ENCODE data around the gene MACIR. TPM values are rescaled to one million over a fixed set of nuclear protein-coding genes. Genes with fewer than 3 reads are reported as not detected.

Gene MACIR
- total RNA-seq, 1 donor from 2014 or later = 16.9 TPM

DNA sequence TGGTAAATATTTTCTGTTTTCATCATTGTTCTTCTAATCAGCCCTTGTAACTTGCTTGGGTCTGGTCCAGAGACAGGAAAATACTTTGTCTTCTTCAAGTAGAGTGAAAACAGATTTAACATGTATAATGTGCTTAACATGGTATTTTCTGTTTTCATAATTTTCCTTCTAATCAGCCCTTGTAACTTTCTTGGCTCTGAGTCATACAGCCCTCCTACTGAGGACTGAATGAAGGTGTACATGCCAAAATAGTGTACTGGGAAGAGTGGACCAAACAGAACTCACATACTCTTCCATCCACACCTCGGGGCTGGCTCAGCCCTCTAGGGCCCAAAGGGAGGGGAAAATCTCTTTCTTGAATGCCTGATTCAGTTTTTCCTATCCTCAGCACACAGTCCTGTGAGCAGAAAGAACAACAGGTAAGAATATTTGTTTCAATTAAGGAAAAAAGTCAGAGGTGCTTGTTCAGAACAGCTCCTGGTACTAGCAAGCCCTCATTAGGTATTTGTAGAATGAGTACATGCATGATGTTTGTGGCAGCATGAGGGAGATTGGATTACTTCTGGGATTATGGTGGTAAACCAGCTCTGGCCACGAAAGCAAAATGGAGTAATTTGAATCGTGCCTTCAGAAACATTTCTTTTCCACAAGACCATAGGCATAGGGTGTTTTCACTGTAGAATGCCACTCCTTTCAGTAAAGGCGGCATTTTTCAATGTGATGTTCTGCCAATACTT is 24.2 kb upstream of the MACIR start:
- Mint-ChIP-seq H3K27me3 (ENCODE audit: low read depth) (no peaks in the 10 kb centered on the region), H3K9me3 (ENCODE audit: low read depth) (peaks cover 5% of the 10 kb centered on the region), H3K36me3 (ENCODE audit: low read depth) (no peaks in the 10 kb centered on the region), H3K4me1 (ENCODE audit: low read depth) (peaks cover 10% of the 10 kb centered on the region), H3K4me3 (ENCODE audit: unreplicated experiment) (no peak overlapping the region), H3K27ac (ENCODE audit: unreplicated experiment) (no peak overlapping the region)
- DNase-seq (ENCODE audit: low spot score) = no peak
- TF ChIP-seq, protein P1, sequence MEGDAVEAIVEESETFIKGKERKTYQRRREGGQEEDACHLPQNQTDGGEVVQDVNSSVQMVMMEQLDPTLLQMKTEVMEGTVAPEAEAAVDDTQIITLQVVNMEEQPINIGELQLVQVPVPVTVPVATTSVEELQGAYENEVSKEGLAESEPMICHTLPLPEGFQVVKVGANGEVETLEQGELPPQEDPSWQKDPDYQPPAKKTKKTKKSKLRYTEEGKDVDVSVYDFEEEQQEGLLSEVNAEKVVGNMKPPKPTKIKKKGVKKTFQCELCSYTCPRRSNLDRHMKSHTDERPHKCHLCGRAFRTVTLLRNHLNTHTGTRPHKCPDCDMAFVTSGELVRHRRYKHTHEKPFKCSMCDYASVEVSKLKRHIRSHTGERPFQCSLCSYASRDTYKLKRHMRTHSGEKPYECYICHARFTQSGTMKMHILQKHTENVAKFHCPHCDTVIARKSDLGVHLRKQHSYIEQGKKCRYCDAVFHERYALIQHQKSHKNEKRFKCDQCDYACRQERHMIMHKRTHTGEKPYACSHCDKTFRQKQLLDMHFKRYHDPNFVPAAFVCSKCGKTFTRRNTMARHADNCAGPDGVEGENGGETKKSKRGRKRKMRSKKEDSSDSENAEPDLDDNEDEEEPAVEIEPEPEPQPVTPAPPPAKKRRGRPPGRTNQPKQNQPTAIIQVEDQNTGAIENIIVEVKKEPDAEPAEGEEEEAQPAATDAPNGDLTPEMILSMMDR (IDR thresholded peaks at IDR 0.05) = no peak

DNA sequence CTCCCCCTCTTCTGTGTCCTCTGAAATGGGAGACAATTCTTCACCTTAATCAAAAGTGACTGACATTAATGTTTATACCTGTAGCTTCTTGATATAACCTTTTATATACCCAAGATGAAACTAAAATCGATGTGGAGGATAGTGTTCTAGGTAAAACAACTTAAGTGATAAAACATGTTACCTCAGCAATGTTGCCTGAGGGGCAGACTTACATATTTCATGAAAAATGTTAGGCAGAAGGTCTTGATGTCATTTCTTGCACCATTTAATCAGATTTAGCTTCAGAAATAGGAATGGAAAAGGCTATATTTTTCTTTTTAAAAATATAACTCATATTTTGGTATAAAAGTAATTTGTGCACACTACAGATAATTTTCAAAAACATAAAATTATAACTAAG is 22.7 kb upstream of the MACIR start:
- peaks cover 10% of the 10 kb centered on the region for H3K4me1 Mint-ChIP-seq (ENCODE audit: low read depth)
- H3K27ac Mint-ChIP-seq (ENCODE audit: unreplicated experiment) = no peak overlapping the region
- no peaks in the 10 kb centered on the region for H3K27me3 Mint-ChIP-seq (ENCODE audit: low read depth)
- H3K4me3 Mint-ChIP-seq (ENCODE audit: unreplicated experiment) = no peak overlapping the region
- H3K9me3 Mint-ChIP-seq (ENCODE audit: low read depth) = peaks cover 9% of the 10 kb centered on the region
- DNase-seq (ENCODE audit: low spot score) = no peak
- TF ChIP-seq, protein P1 (IDR thresholded peaks at IDR 0.05) = no peak
- H3K36me3 Mint-ChIP-seq (ENCODE audit: low read depth) = no peaks in the 10 kb centered on the region

DNA sequence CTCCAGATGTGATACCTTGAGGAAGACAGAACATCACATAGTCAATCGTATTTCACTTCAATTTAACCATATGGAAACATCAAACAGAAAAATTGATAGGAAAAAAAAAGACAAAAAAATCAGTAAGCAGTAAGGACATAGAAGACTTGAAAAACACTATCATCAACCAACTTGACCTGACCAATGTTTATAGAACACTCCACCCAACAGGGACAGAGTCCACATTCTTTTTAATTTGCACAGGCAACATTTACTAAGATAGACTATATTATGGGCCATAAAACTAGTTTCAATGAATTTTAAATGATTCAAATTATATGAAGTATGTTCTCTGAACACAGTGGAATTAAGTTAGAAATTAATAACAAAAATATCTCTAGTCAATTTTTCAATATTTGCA is 20.8 kb upstream of the MACIR start:
- no peaks in the 10 kb centered on the region for H3K36me3 Mint-ChIP-seq (ENCODE audit: low read depth)

DNA sequence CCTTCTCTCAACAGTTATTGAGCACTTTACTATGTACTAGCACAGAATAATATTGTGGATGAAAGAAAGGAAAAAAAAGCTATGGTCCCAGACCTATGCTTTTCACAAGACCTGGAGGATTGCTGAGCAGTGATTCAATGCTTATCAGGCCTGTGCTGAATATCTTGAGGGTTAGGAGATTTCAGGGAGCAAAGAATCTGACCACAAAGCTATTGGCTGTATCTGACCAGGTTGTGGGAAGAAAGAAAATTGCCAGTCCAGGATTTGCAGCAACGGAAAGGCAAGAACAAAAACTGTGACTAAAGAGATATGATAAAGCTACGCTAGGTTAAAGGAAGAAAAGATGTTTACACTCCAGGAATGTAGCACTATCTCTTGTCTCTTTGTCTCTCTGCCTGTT is 14.9 kb upstream of the MACIR start:
- H3K27ac Mint-ChIP-seq (ENCODE audit: unreplicated experiment) = no peak overlapping the region

More for the DNA sequence above, 20.8 kb upstream of the MACIR start:
- DNase-seq (ENCODE audit: low spot score) = no peak
- no peak overlapping the region for H3K27ac Mint-ChIP-seq (ENCODE audit: unreplicated experiment)
- no peak overlapping the region for H3K4me3 Mint-ChIP-seq (ENCODE audit: unreplicated experiment)
- TF ChIP-seq, protein P1 (IDR thresholded peaks at IDR 0.05) = no peak
- no peaks in the 10 kb centered on the region for H3K27me3 Mint-ChIP-seq (ENCODE audit: low read depth)
- peaks cover 9% of the 10 kb centered on the region for H3K9me3 Mint-ChIP-seq (ENCODE audit: low read depth)
- H3K4me1 Mint-ChIP-seq (ENCODE audit: low read depth) = peaks cover 10% of the 10 kb centered on the region

DNA sequence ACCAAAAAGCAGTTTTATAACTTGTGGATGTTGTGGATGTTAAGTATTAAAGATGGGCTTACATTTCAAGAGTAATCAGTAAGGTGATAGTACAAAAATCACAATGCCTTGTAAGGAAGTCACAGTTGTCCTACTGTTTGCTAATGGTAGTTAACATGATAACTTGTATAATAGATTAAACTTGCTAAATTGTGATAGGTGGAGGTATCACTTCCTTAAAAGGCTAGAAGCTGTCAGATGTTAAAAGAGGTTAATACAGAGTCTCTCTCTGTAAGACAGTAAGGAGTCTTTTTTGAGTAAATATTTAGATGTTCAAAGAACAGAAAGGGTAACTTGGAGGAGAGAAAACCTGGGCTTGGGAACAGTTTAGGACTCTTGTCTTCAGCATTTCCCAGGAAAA is 14.2 kb upstream of the MACIR start:
- no peak overlapping the region for H3K27ac Mint-ChIP-seq (ENCODE audit: unreplicated experiment)
- H3K27me3 Mint-ChIP-seq (ENCODE audit: low read depth) = no peaks in the 10 kb centered on the region
- no peak overlapping the region for H3K4me3 Mint-ChIP-seq (ENCODE audit: unreplicated experiment)
- no peaks in the 10 kb centered on the region for H3K4me1 Mint-ChIP-seq (ENCODE audit: low read depth)
- H3K9me3 Mint-ChIP-seq (ENCODE audit: low read depth) = peaks cover 4% of the 10 kb centered on the region
- no peak for DNase-seq (ENCODE audit: low spot score)
- TF ChIP-seq, protein P1 (IDR thresholded peaks at IDR 0.05) = no peak
- no peaks in the 10 kb centered on the region for H3K36me3 Mint-ChIP-seq (ENCODE audit: low read depth)

More for the DNA sequence above, 14.9 kb upstream of the MACIR start:
- TF ChIP-seq, protein P1 (IDR thresholded peaks at IDR 0.05) = no peak
- no peak for DNase-seq (ENCODE audit: low spot score)
- Mint-ChIP-seq H3K4me3 (ENCODE audit: unreplicated experiment) (no peak overlapping the region), H3K4me1 (ENCODE audit: low read depth) (no peaks in the 10 kb centered on the region), H3K36me3 (ENCODE audit: low read depth) (no peaks in the 10 kb centered on the region), H3K27me3 (ENCODE audit: low read depth) (no peaks in the 10 kb centered on the region), H3K9me3 (ENCODE audit: low read depth) (peaks cover 9% of the 10 kb centered on the region)

All from chondrocyte (in vitro differentiated cells).